A549 (cell line): ENCODE measurements around the gene ZNF526. TPM values are rescaled to one million over a fixed set of nuclear protein-coding genes. Genes with fewer than 3 reads are reported as not detected.

Source experiments
- ATAC-seq, 2 experiments: fragments of 200-7000 bp in 1 of 2; fragments of >200 bp in 1 of 2; cut with Nextera tagmentation in 1 of 2; cut with Tn5 transposase in 1 of 2; 3 replicates each; pipeline versions ENCODE4 v1.8.0 to v1.9.1; 2018 to 2020; ENCODE audit warnings: mild to moderate bottlenecking in 1 of 2, moderate library complexity in 1 of 2
- CTCF ChIA-PET: fragments of 300-600 bp; sonication (Branson Sonifier 250); formaldehyde crosslinking; extraction: SDS; loops from one replicate; lab custom pipeline; 2021; ENCODE audit warnings: antibody characterized with exemption, inconsistent platforms; lab: Yijun Ruan, JAX
- POLR2A ChIA-PET: fragments of 350-600 bp; formaldehyde crosslinking; extraction: SDS; loops from one replicate; lab custom pipeline; 2021; ENCODE audit warnings: antibody characterized with exemption, inconsistent platforms; lab: Yijun Ruan, JAX
- DNase-seq, 2 experiments: peaks; one replicate each; pipeline versions ENCODE4 v3.0.0 to v3.0.0-alpha.2; 2011 to 2016; ENCODE audit warnings: low read depth in 1 of 2, low spot score in 1 of 2
- FAIRE-seq: peaks from 2 replicates; lab custom pipeline; 2011; peaks lifted over from hg19 to GRCh38; lab: Jason Lieb, UNC
- H3K27ac ChIP-seq, 2 experiments: fragments of >200 bp; sonication (Bioruptor Twin); formaldehyde crosslinking; 3 replicates each; pipeline ENCODE4 v1.5.1; 2016 to 2017
- H3K4me1 ChIP-seq: fragments of >200 bp; sonication (Bioruptor Twin); formaldehyde crosslinking; 3 replicates; pipeline ENCODE4 v1.6.1; 2016
- H3K4me2 ChIP-seq: fragments of >200 bp; sonication (Bioruptor Twin); formaldehyde crosslinking; 3 replicates; pipeline ENCODE4 v1.6.1; 2016
- H3K4me3 ChIP-seq: fragments of >200 bp; sonication (Bioruptor Twin); formaldehyde crosslinking; 3 replicates; pipeline ENCODE4 v1.5.1; 2016
- H3K9me3 ChIP-seq: fragments of >200 bp; sonication (Bioruptor Twin); formaldehyde crosslinking; 3 replicates; pipeline ENCODE4 v1.6.1; 2016
- CBX2 ChIP-seq: fragments of 200-600 bp; sonication (generic); IDR thresholded peaks from 2 replicates; pipeline ENCODE4 v1.6.1; 2016; ENCODE audit warnings: low read depth, mild to moderate bottlenecking, borderline replicate concordance
- CTCF ChIP-seq: fragments of >200 bp; sonication (Bioruptor Twin); formaldehyde crosslinking; IDR thresholded peaks from 3 replicates; pipeline ENCODE4 v1.5.1; 2016
- EHMT2 ChIP-seq: fragments of 200-600 bp; sonication (generic); IDR thresholded peaks from 2 replicates; pipeline ENCODE4 v1.6.1; 2016; ENCODE audit warnings: antibody characterized with exemption, low read depth, mild to moderate bottlenecking, moderate library complexity
- ELK1 ChIP-seq: fragments of 150-350 bp; IDR thresholded peaks from 2 replicates; pipeline ENCODE4 v1.6.1; 2014; ENCODE audit warnings: low read depth, mild to moderate bottlenecking, low read length
- FOSB ChIP-seq: fragments of 250-450 bp; sonication (Bioruptor Pico); IDR thresholded peaks from 2 replicates; pipeline ENCODE4 v1.5.0; 2020; ENCODE audit warnings: mild to moderate bottlenecking, moderate library complexity
- HOXB13 ChIP-seq: fragments of 250-450 bp; sonication (Bioruptor Pico); IDR thresholded peaks from 2 replicates; pipeline ENCODE4 v1.5.0; 2020; ENCODE audit warnings: low read depth, mild to moderate bottlenecking, moderate library complexity
- HOXB5 ChIP-seq: fragments of 250-450 bp; sonication (Bioruptor Pico); IDR thresholded peaks from 2 replicates; pipeline ENCODE4 v1.5.0; 2020; ENCODE audit warnings: mild to moderate bottlenecking, moderate library complexity
- KDM5A ChIP-seq: fragments of 200-600 bp; sonication (generic); IDR thresholded peaks from 2 replicates; pipeline ENCODE4 v1.6.1; 2016; ENCODE audit warnings: antibody characterized with exemption, mild to moderate bottlenecking
- MAZ ChIP-seq: fragments of 150-350 bp; IDR thresholded peaks from 2 replicates; pipeline ENCODE4 v1.6.1; 2014; ENCODE audit warnings: antibody characterized with exemption, low read depth, low read length, borderline replicate concordance
- MYC ChIP-seq: IDR thresholded peaks from 2 replicates; pipeline ENCODE4 v1.6.1; 2012; ENCODE audit warnings: mild to moderate bottlenecking, inconsistent platforms, low read length, improper control_type of control experiment, borderline replicate concordance
- NPAS2 ChIP-seq: fragments of 250-450 bp; sonication (Bioruptor Pico); IDR thresholded peaks from 2 replicates; pipeline ENCODE4 v1.8.0; 2022; ENCODE audit warnings: mild to moderate bottlenecking, moderate library complexity, borderline replicate concordance
- PBX3 ChIP-seq: IDR thresholded peaks from 2 replicates; pipeline ENCODE4 v1.6.1; 2012
- RARB ChIP-seq: fragments of 250-450 bp; sonication (Bioruptor Pico); IDR thresholded peaks from 2 replicates; pipeline ENCODE4 v1.8.0; 2021; ENCODE audit warnings: mild to moderate bottlenecking, moderate library complexity
- RFX5 ChIP-seq: fragments of 450-650 bp; IDR thresholded peaks from 2 replicates; pipeline ENCODE4 v1.7.1; 2014; ENCODE audit warnings: antibody characterized with exemption, mild to moderate bottlenecking, moderate library complexity
- SREBF2 ChIP-seq: fragments of 450-650 bp; IDR thresholded peaks from 2 replicates; pipeline ENCODE4 v1.6.1; 2014; ENCODE audit warnings: mild to moderate bottlenecking, moderate library complexity
- ZFP36 ChIP-seq: fragments of 450-650 bp; IDR thresholded peaks from 2 replicates; pipeline ENCODE4 v1.6.1; 2014; ENCODE audit warnings: borderline replicate concordance; ENCODE audit not compliant: partially characterized antibody
- ZSCAN20 ChIP-seq: fragments of 250-450 bp; sonication (Bioruptor Pico); IDR thresholded peaks from 2 replicates; pipeline ENCODE4 v1.8.0; 2022; ENCODE audit warnings: mild to moderate bottlenecking, moderate library complexity
- WGBS: methylation state at CpG from one replicate; pipeline ENCODE4 v1.1.6; 2017; ENCODE audit errors: missing lambda C conversion rate; 5-methylcytosine and 5-hydroxymethylcytosine counted together
- polyA plus RNA-seq, 4 experiments: library from polyadenylated mRNA; depleted of rRNA in 3 of 4; stranded (reverse); fragments of >200 nt; fragmentation: RNase III in 1 of 4; extraction: RNeasy Plus Mini Kit Qiagen cat#74134 plus additional on column Dnase treatment in 1 of 4; gene quantifications; 2 replicates in 3 of 4; 3 replicates in 1 of 4; pipeline ENCODE4 v1.2.3, GENCODE V29; 2011 to 2017
- TF ChIP-seq, protein P1 (sequence below): fragments of 250-450 bp; sonication (Bioruptor Pico); IDR thresholded peaks from 2 replicates; pipeline ENCODE4 v1.5.0; 2021; ENCODE audit warnings: mild to moderate bottlenecking, moderate library complexity, borderline replicate concordance
- TF ChIP-seq, protein P2 (sequence below): IDR thresholded peaks from 2 replicates; pipeline ENCODE4 v1.6.1; 2012
- TF ChIP-seq, protein P3 (sequence below): fragments of 250-450 bp; sonication (Bioruptor Pico); IDR thresholded peaks from 2 replicates; pipeline ENCODE4 v1.5.0; 2020; ENCODE audit warnings: low read depth, mild to moderate bottlenecking, moderate library complexity

Gene ZNF526
- polyA plus RNA-seq, 2 of the 4 experiments (the other 2 are of a cell fraction) = 7.1 to 12.9 TPM

- 96% methylated on average over 10 of the region's 10 CpGs for WGBS
- DNase-seq = no peak
- no peak overlapping the region for H3K4me2 ChIP-seq
- no peaks in the 10 kb centered on the region for H3K9me3 ChIP-seq
- no peak overlapping the region for H3K4me3 ChIP-seq
- ATAC-seq = no peak
- FAIRE-seq = no peak
- H3K4me1 ChIP-seq = peaks cover 11% of the 10 kb centered on the region; the same call in 2 of the 3 replicates
- CTCF ChIA-PET = interaction anchor here (1.1 to 21.7 kb wide), 7 partner anchors 7 to 136 kb away, joined by 3 to 616 read pairs (median 69); partner anchors contain the start of genes GSK3A, PAFAH1B3, PRR19 and ZNF526
- TF ChIP-seq PBX3 (peak; percentile 58; the same call in 1 of the 2 replicates), ELK1 (no peak), ZFP36 (no peak), NPAS2 (CRISPR knock-in tag) (no peak)
- no peak overlapping the region for H3K27ac ChIP-seq
- POLR2A ChIA-PET = interaction anchor here (0.6 to 2.5 kb wide), 3 partner anchors 10 to 56 kb away, joined by 3 to 26 read pairs (median 3); partner anchors contain the start of gene GSK3A
Measured at GRCh38 chr19:42232435-42232834, 12.3 kb downstream of the ZNF526 start.

- ATAC-seq (no peak), DNase-seq (no peak), FAIRE-seq (no peak)
- Histone ChIP-seq H3K4me1 (peaks cover 11% of the 10 kb centered on the region; the same call in 2 of the 3 replicates), H3K27ac (no peak overlapping the region), H3K9me3 (no peaks in the 10 kb centered on the region), H3K4me3 (no peak overlapping the region), H3K4me2 (no peak overlapping the region)
- 90% methylated on average over 6 of the region's 7 CpGs for whole genome bisulfite sequencing
- POLR2A ChIA-PET = interaction anchor here (1.0 to 2.5 kb wide), 2 partner anchors 10 to 63 kb away, joined by 3 to 26 read pairs; partner anchors contain the start of gene GSK3A
- CTCF ChIA-PET = interaction anchor here (1.2 to 21.7 kb wide), 8 partner anchors 8 to 125 kb away, joined by 3 to 616 read pairs (median 42); partner anchors contain the start of genes GSK3A, PAFAH1B3, POU2F2 and PRR19
- TF ChIP-seq HOXB5 (CRISPR knock-in tag) (no peak), ZFP36 (no peak), SREBF2 (no peak), MAZ (no peak), RARB (CRISPR knock-in tag) (no peak), MYC (no peak), KDM5A (no peak), CTCF (no peak), RFX5 (no peak), CBX2 (no peak), HOXB13 (CRISPR knock-in tag) (no peak), FOSB (CRISPR knock-in tag) (no peak), EHMT2 (no peak), ZSCAN20 (no peak)
- TF ChIP-seq, protein P1, sequence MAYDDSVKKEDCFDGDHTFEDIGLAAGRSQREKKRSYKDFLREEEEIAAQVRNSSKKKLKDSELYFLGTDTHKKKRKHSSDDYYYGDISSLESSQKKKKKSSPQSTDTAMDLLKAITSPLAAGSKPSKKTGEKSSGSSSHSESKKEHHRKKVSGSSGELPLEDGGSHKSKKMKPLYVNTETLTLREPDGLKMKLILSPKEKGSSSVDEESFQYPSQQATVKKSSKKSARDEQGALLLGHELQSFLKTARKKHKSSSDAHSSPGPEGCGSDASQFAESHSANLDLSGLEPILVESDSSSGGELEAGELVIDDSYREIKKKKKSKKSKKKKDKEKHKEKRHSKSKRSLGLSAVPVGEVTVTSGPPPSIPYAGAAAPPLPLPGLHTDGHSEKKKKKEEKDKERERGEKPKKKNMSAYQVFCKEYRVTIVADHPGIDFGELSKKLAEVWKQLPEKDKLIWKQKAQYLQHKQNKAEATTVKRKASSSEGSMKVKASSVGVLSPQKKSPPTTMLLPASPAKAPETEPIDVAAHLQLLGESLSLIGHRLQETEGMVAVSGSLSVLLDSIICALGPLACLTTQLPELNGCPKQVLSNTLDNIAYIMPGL (CRISPR knock-in tag) = no peak
- TF ChIP-seq, protein P2, sequence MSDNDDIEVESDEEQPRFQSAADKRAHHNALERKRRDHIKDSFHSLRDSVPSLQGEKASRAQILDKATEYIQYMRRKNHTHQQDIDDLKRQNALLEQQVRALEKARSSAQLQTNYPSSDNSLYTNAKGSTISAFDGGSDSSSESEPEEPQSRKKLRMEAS = no peak
- TF ChIP-seq, protein P3, sequence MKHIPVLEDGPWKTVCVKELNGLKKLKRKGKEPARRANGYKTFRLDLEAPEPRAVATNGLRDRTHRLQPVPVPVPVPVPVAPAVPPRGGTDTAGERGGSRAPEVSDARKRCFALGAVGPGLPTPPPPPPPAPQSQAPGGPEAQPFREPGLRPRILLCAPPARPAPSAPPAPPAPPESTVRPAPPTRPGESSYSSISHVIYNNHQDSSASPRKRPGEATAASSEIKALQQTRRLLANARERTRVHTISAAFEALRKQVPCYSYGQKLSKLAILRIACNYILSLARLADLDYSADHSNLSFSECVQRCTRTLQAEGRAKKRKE (CRISPR knock-in tag) = no peak
Measured at GRCh38 chr19:42233106-42233505, 13.0 kb downstream of the ZNF526 start.
